ENCODE measurements around the gene MT1A.

The MT1A gene

DNA sequence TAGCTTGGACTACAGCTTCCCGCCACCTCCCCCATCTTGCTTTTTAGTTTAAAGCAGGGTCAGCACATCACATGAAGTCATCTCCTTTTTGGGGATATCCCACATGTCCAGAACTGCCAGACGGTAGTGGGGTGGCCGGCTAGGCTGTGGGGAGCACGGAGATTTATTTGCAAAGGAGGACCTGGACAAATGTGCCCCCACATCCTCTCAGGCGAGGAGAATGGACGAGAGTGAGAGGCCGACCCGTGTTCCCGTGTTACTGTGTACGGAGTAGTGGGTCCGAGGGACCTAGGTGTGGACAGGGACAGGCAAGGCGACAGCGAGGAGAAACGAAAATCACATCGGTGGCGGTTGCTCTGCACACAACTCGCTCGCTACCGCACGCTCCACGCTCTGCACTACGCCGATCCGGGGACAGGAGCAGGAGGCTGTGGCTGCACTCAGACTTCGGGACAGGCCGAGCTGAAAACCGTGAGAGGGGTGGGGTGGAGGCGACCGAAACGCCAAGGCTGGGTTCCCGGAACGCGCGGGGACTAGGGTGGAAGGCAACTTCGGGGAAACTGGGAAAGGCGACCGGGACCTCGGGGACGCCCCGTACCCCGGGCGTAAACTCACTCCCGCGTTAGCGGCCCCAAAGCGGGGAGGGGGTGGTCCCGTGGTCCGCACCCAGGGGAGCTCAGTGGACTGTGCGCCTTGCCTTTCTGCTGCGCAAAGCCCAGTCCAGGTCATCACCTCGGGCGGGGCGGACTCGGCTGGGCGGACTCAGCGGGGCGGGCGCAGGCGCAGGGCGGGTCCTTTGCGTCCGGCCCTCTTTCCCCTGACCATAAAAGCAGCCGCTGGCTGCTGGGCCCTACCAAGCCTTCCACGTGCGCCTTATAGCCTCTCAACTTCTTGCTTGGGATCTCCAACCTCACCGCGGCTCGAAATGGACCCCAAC lies at the start of gene MT1A:
TSS of gene MT1A (plus strand) at position 853 of the 937 bp plus-strand sequence. CDS start at position 926, 73 bp downstream.
- no peak for DNase-seq (ENCODE audit: low read depth)
- peak within 1 kb of the TSS; percentile 58 for H3K4me3 ChIP-seq (ENCODE audit: control insufficient read depth, low read depth, low read length)
- TF ChIP-seq, protein P1, sequence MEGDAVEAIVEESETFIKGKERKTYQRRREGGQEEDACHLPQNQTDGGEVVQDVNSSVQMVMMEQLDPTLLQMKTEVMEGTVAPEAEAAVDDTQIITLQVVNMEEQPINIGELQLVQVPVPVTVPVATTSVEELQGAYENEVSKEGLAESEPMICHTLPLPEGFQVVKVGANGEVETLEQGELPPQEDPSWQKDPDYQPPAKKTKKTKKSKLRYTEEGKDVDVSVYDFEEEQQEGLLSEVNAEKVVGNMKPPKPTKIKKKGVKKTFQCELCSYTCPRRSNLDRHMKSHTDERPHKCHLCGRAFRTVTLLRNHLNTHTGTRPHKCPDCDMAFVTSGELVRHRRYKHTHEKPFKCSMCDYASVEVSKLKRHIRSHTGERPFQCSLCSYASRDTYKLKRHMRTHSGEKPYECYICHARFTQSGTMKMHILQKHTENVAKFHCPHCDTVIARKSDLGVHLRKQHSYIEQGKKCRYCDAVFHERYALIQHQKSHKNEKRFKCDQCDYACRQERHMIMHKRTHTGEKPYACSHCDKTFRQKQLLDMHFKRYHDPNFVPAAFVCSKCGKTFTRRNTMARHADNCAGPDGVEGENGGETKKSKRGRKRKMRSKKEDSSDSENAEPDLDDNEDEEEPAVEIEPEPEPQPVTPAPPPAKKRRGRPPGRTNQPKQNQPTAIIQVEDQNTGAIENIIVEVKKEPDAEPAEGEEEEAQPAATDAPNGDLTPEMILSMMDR (IDR thresholded peaks at IDR 0.05; ENCODE audit: control insufficient read depth, insufficient read depth, low read depth, low read length, missing control alignments): no peak

- DNase-seq (ENCODE audit: low read depth): no peak
- TF ChIP-seq, protein P1 (IDR thresholded peaks at IDR 0.05; ENCODE audit: control insufficient read depth, insufficient read depth, low read depth, low read length, missing control alignments): no peak
- H3K4me3 ChIP-seq (ENCODE audit: control insufficient read depth, low read depth, low read length): peak overlapping the region; percentile 28
Observed at GRCh38 chr16:56588781-56589140, 49.7 kb upstream of the MT1A start.

DNA sequence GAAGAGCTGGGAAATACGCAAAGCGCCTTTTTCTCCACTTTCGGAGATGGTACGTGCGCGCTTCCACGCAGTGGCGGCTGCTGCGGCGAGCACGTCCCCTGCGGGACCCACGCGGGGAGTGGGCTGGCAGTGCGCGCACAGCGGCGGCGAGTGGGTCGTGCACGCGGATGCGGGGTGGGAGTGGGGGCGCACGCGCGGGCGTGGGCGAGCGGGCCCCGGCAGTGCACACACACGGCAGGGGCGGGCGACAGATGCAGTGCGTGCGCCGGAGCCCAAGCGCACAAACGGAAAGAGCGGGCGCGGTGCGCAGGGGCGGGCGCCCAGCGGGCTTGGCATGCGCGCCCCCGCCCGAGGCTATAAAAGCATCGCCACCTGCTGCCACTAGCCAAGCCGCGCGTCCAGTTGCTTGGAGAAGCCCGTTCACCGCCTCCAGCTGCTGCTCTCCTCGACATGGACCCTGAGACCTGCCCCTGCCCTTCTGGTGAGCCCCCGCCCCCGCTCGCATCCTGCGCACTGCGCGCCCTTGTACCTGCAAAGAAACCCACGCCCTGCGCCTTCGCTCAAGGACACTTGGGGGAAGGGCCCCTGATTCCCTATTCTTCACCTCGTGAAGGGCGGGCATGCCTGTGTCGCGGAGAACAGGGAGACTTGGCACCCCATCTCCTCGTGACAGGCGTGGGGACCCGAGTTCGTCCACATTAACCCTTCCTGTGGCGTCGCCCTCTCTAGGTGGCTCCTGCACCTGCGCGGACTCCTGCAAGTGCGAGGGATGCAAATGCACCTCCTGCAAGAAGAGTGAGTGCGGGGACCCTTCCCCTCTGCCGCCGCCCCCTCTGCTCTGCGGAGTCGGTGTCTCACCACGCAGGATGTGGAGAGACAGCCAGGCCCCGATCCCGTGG lies 49.1 kb upstream of the MT1A start, which contains the start of gene MT3:
TSS of gene MT3 (plus strand) at position 388 of the 899 bp plus-strand sequence. CDS start at position 451, 63 bp downstream.
- DNase-seq (ENCODE audit: low read depth): no peak
- peak within 1 kb of the TSS; percentile 28 for H3K4me3 ChIP-seq (ENCODE audit: control insufficient read depth, low read depth, low read length)
- TF ChIP-seq, protein P1 (IDR thresholded peaks at IDR 0.05; ENCODE audit: control insufficient read depth, insufficient read depth, low read depth, low read length, missing control alignments): no peak

DNA sequence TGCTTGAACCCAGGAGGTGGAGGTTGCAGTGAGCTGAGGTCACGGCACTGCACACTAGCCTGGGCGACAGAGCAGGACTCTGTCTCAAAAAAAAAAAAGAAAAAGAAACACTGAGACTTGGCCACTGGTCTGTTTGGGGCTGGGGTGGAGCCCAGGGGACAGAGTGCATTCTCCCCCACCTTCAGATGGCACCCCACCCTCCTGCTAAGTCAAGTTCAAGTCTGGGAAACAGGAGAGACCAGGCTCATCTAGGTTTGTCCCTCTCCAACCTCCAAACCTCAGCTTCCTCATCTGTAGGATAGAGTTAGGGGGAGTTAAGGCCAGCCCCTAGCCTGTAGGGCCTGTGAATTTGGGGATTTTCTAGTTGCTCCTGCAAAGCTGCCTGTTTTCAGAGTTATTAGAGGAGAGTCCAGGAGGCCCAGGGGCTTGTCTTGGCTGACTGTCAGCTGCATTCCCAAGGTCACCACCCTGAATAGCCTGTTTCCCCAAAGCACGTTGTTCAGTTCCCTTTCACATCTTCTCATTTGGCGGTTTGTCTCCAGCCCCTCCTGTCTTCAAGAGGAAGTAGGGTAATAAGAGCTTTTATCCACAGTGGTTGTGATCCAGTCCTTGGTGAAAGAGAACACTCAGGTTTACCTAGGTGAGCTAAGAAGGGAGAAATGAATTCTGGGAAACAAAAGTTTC lies 46.9 kb upstream of the MT1A start:
- TF ChIP-seq, protein P1 (IDR thresholded peaks at IDR 0.05; ENCODE audit: control insufficient read depth, insufficient read depth, low read depth, low read length, missing control alignments): no peak
- no peak for DNase-seq (ENCODE audit: low read depth)
- H3K4me3 ChIP-seq (ENCODE audit: control insufficient read depth, low read depth, low read length): no peak overlapping the region

DNA sequence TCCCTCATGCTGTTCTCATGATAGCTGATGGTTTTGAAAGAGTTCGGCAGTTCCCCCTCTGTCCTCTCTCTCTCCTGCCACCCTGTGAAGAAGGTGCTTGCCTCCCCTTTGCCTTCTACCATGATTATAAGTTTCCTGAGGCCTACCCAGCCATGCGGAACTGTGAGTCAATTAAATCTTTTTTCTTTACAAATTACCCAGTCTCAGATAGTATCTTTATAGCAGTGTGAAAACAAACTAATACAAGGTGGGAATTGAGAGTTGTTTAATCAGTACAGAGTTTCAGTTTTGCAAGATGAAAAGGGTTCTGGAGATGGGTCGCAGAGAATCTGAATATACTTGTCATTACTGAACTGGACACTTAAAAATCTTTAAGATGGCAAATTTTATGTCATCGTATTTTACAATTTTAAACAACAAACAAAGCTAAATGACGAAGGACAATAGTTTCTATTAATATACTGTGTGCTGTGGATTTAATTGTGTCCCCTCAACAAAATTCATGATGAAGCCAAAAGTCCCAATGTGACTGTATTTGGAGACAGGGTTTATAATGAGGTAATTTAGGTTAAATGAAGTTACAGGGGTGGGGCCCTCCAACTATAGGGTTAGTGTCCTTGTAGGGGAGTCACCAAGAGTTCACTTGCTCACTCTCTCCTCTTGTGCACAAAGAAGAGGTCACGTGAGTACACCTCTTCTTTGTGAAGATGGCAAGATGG lies 44.7 kb upstream of the MT1A start:
- H3K4me3 ChIP-seq (ENCODE audit: control insufficient read depth, low read depth, low read length): no peak overlapping the region
- TF ChIP-seq, protein P1 (IDR thresholded peaks at IDR 0.05; ENCODE audit: control insufficient read depth, insufficient read depth, low read depth, low read length, missing control alignments): no peak
- DNase-seq (ENCODE audit: low read depth): no peak

Data from AG09309 (cell line).